ENCODE data around the gene CSMD2. TPM values are rescaled to one million over a fixed set of nuclear protein-coding genes. Genes with fewer than 3 reads are reported as not detected.

The CSMD2 gene
- total RNA-seq, 1 experiment from 2014 or later = 0.22 TPM

DNA sequence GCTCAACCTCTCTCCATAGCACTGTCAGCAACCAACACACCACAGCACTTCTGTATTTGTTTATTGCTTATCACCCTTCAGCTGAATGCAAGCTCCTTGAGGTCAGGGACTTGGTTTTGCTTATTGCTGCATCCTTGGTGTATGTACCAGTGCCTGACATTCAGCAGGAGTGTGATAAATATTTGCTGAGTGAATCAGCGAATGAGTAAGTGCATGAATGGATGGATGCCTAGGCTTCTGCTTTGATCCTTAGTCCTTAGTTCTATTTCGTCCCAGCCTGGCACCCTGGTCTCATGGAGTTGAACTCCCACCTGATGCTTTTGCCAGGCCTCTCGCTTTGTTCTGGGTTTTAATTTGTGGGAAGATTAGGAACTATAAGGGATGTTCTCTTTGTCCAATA, 604.4 kb downstream of the CSMD2 start:
- no peaks in the 10 kb centered on the region for H3K36me3 ChIP-seq (ENCODE audit: control insufficient read depth in 1 of 2, insufficient read depth in 2 of 2, low read length in 2 of 2)
- no peaks in the 10 kb centered on the region for H3K9me3 ChIP-seq (ENCODE audit: control insufficient read depth in 1 of 2, insufficient read depth in 1 of 2, low read depth in 1 of 2, low read length in 2 of 2)
- 0 out of 2 replicates have a peak overlapping the region, but pooled peaks have one; percentile 7 for H3K4me2 ChIP-seq (ENCODE audit: low read length)
- no peaks in the 10 kb centered on the region for H4K20me1 ChIP-seq (ENCODE audit: insufficient read depth)
- no peak for DNase-seq (ENCODE audit: low read depth, low spot score)
- H3K27me3 ChIP-seq (ENCODE audit: insufficient read depth, low read length) = no peaks in the 10 kb centered on the region
- no peak overlapping the region for H3K27ac ChIP-seq (ENCODE audit: low read depth, low read length)
- H3K9ac ChIP-seq (ENCODE audit: low read length) = no peak overlapping the region
- RAD21 ChIA-PET (ENCODE audit: low non-redundant PET in 1 of 2, low total read pairs in 2 of 2, uncharacterized antibody in 2 of 2, unreplicated experiment in 2 of 2) = no interaction called here
- CTCF ChIA-PET = no interaction called here
- no peaks in the 10 kb centered on the region for H3K79me2 ChIP-seq (ENCODE audit: insufficient read depth, low read length)
- BruUV-seq (replicated peaks) = no TSS peak
- no peaks in the 10 kb centered on the region for H3K9me2 ChIP-seq (ENCODE audit: insufficient read depth)
- ATAC-seq = peak; percentile 57
- H3K4me1 ChIP-seq (ENCODE audit: control insufficient read depth in 1 of 2, insufficient read depth in 2 of 2, low read length in 2 of 2) = peaks cover 0 to 7% of the 10 kb centered on the region in 2 experiments; a peak in 2 of 4 replicates
- no peak overlapping the region for H2AFZ ChIP-seq (ENCODE audit: low read depth, low read length, poor library complexity, severe bottlenecking)
- TF ChIP-seq JUND (IDR thresholded peaks at IDR 0.05) (peak; percentile 57; the same call in 1 of the 2 replicates), POLR2AphosphoS5 (IDR thresholded peaks at IDR 0.05; ENCODE audit: low read depth, low read length) (no peak), EGR1 (IDR thresholded peaks at IDR 0.05; ENCODE audit: low read depth) (no peak), TCF7L2 (IDR thresholded peaks at IDR 0.05; ENCODE audit: borderline replicate concordance, extremely low read depth, insufficient read depth, insufficient read length) (peak; percentile 26), RAD21 (IDR thresholded peaks at IDR 0.05; ENCODE audit: low read depth) (no peak), FOSL1 (IDR thresholded peaks at IDR 0.05; ENCODE audit: low read depth) (peak; percentile 64), ELF1 (IDR thresholded peaks at IDR 0.05; ENCODE audit: borderline replicate concordance, low read depth) (no peak), CBX3 (IDR thresholded peaks at IDR 0.05; ENCODE audit: low read depth) (0 out of 2 replicates have a peak, but pooled peaks have one; percentile 40)
- H3K4me3 ChIP-seq (replicated peaks in 1 of 2; ENCODE audit: low read depth in 1 of 2, low read length in 2 of 2) = no peak overlapping the region
- intact Hi-C loops (cut with micrococcal nuclease) = no loop called here
- POLR2A ChIA-PET = no interaction called here

- H3K27ac ChIP-seq (ENCODE audit: low read depth, low read length) = no peak overlapping the region
- BruUV-seq (replicated peaks) = no TSS peak
- H3K4me1 ChIP-seq (ENCODE audit: control insufficient read depth in 1 of 2, insufficient read depth in 2 of 2, low read length in 2 of 2) = no peaks in the 10 kb centered on the region
- no peak overlapping the region for H2AFZ ChIP-seq (ENCODE audit: low read depth, low read length, poor library complexity, severe bottlenecking)
- H3K27me3 ChIP-seq (ENCODE audit: insufficient read depth, low read length) = no peaks in the 10 kb centered on the region
- ChIA-PET POLR2A (no interaction called here), CTCF (no interaction called here), RAD21 (ENCODE audit: low non-redundant PET in 1 of 2, low total read pairs in 2 of 2, uncharacterized antibody in 2 of 2, unreplicated experiment in 2 of 2) (no interaction called here)
- H3K9ac ChIP-seq (ENCODE audit: low read length) = no peak overlapping the region
- no peak for DNase-seq (ENCODE audit: low read depth, low spot score)
- H3K9me3 ChIP-seq (ENCODE audit: control insufficient read depth in 1 of 2, insufficient read depth in 1 of 2, low read depth in 1 of 2, low read length in 2 of 2) = no peaks in the 10 kb centered on the region
- no peak overlapping the region for H3K4me3 ChIP-seq (replicated peaks in 1 of 2; ENCODE audit: low read depth in 1 of 2, low read length in 2 of 2)
- H3K9me2 ChIP-seq (ENCODE audit: insufficient read depth) = no peaks in the 10 kb centered on the region
- no peaks in the 10 kb centered on the region for H4K20me1 ChIP-seq (ENCODE audit: insufficient read depth)
- no peaks in the 10 kb centered on the region for H3K79me2 ChIP-seq (ENCODE audit: insufficient read depth, low read length)
- no peak overlapping the region for H3K4me2 ChIP-seq (ENCODE audit: low read length)
- H3K36me3 ChIP-seq (ENCODE audit: control insufficient read depth in 1 of 2, insufficient read depth in 2 of 2, low read length in 2 of 2) = no peaks in the 10 kb centered on the region
- intact Hi-C loops (cut with micrococcal nuclease) = no loop called here
- TF ChIP-seq EGR1 (IDR thresholded peaks at IDR 0.05; ENCODE audit: low read depth) (no peak), FOSL1 (IDR thresholded peaks at IDR 0.05; ENCODE audit: low read depth) (no peak), EZH2 (IDR thresholded peaks at IDR 0.05) (no peak), RAD21 (IDR thresholded peaks at IDR 0.05; ENCODE audit: low read depth) (no peak), SP1 (IDR thresholded peaks at IDR 0.05; ENCODE audit: low read depth) (no peak), ELF1 (IDR thresholded peaks at IDR 0.05; ENCODE audit: borderline replicate concordance, low read depth) (no peak), ZBTB33 (IDR thresholded peaks at IDR 0.05; ENCODE audit: extremely low read depth, insufficient replicate concordance, low read length) (no peak)
- no peak for ATAC-seq
Observed at GRCh38 chr1:33548721-33549120, 616.3 kb downstream of the CSMD2 start.
